Fibroblast of skin of scalp (primary cell): ENCODE measurements around the gene RPLP2. TPM values are rescaled to one million over a fixed set of nuclear protein-coding genes. Genes with fewer than 3 reads are reported as not detected.

Experiments used
- DNase-seq: peaks from one replicate; pipeline ENCODE4 v3.0.0-alpha.2; 2013
- polyA plus RNA-seq, 2 experiments: library from polyadenylated mRNA; unstranded; fragments of 120-200 nt; gene quantifications; one replicate each; pipeline ENCODE4 v1.2.1, GENCODE V29; 2013; ENCODE audit not compliant: insufficient read length in 2 of 2

The RPLP2 gene
- 1,342 TPM for polyA plus RNA-seq (2013, experiment 1 of 2; ENCODE audit: insufficient read length)
- polyA plus RNA-seq (2013, experiment 2 of 2; ENCODE audit: insufficient read length) = 1,237 TPM

GRCh38 chr11:809287-810039 is at the start of gene RPLP2:
Gene RPLP2, plus strand, starts transcription at chr11:809967. Its CDS starts 268 bp downstream, at chr11:810235.
- peak; percentile 98 for DNase-seq

- DNase-seq = no peak
These were observed 49.5 kb upstream of the RPLP2 start for GRCh38 chr11:760236-760635.

- DNase-seq = no peak
These were observed 48.1 kb upstream of the RPLP2 start for GRCh38 chr11:761526-762108.

GRCh38 chr11:762421-763072 is 47.2 kb upstream of the RPLP2 start:
- peak; percentile 59 for DNase-seq

GRCh38 chr11:763073-763463 is 46.7 kb upstream of the RPLP2 start:
- DNase-seq = no peak

GRCh38 chr11:763549-764321 is 46.0 kb upstream of the RPLP2 start:
- DNase-seq = no peak

GRCh38 chr11:764322-765024 is 45.3 kb upstream of the RPLP2 start:
- DNase-seq = no peak

GRCh38 chr11:765025-765801 is 44.6 kb upstream of the RPLP2 start:
- peak; percentile 57 for DNase-seq

- DNase-seq = no peak
These were observed 44.0 kb upstream of the RPLP2 start for GRCh38 chr11:765802-766091.

- no peak for DNase-seq
These were observed 43.4 kb upstream of the RPLP2 start for GRCh38 chr11:766106-766935.

- DNase-seq = no peak
These were observed 42.9 kb upstream of the RPLP2 start for GRCh38 chr11:766936-767210.

- no peak for DNase-seq
These were observed 42.5 kb upstream of the RPLP2 start for GRCh38 chr11:767238-767637.

GRCh38 chr11:769887-770641 is 39.7 kb upstream of the RPLP2 start:
- DNase-seq = no peak

GRCh38 chr11:770642-771616 is 38.8 kb upstream of the RPLP2 start:
- no peak for DNase-seq

GRCh38 chr11:771617-772204 is 38.1 kb upstream of the RPLP2 start:
- DNase-seq = no peak

GRCh38 chr11:772429-773390 is 37.1 kb upstream of the RPLP2 start:
- no peak for DNase-seq

GRCh38 chr11:773425-773824 is 36.3 kb upstream of the RPLP2 start:
- DNase-seq = no peak
